GM20000 (cell line): ENCODE data around the gene STOML3.

Source experiments
- DNase-seq: peaks from one replicate; pipeline ENCODE4 v3.0.0; 2012; ENCODE audit warnings: low spot score
- TF ChIP-seq, protein P1 (sequence below): IDR thresholded peaks from 2 replicates; pipeline ENCODE4 v1.5.1; 2012; ENCODE audit warnings: mild to moderate bottlenecking, control low read depth; ENCODE audit errors: extremely low read depth, missing control alignments

Gene STOML3

DNA sequence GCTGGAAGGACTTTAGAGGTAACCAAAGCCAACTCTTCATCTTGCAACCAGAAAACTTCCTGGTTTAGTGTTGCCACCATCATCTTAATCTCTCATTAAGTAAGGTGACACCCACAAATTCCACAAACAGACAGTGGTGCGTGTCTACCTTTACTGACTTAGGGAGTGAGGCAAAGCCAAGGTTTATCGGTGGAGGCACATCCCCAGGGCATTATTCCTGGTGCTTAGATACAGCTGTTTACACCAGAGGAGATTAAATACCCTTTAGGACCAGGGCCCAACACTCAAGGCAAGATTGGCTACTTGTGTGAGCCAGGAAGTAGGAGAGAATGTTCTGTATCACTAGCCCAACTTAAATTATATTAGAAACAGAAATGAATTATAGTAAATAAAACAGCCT lies 9.5 kb downstream of the STOML3 start:
- TF ChIP-seq, protein P1, sequence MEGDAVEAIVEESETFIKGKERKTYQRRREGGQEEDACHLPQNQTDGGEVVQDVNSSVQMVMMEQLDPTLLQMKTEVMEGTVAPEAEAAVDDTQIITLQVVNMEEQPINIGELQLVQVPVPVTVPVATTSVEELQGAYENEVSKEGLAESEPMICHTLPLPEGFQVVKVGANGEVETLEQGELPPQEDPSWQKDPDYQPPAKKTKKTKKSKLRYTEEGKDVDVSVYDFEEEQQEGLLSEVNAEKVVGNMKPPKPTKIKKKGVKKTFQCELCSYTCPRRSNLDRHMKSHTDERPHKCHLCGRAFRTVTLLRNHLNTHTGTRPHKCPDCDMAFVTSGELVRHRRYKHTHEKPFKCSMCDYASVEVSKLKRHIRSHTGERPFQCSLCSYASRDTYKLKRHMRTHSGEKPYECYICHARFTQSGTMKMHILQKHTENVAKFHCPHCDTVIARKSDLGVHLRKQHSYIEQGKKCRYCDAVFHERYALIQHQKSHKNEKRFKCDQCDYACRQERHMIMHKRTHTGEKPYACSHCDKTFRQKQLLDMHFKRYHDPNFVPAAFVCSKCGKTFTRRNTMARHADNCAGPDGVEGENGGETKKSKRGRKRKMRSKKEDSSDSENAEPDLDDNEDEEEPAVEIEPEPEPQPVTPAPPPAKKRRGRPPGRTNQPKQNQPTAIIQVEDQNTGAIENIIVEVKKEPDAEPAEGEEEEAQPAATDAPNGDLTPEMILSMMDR = no peak
- no peak for DNase-seq

GRCh38 chr13:38980750-38981078 lies 9.9 kb downstream of the STOML3 start:
- no peak for DNase-seq
- TF ChIP-seq, protein P1 = no peak

GRCh38 chr13:38979891-38980749 lies 10.5 kb downstream of the STOML3 start:
- TF ChIP-seq, protein P1 = no peak
- DNase-seq = no peak

DNA sequence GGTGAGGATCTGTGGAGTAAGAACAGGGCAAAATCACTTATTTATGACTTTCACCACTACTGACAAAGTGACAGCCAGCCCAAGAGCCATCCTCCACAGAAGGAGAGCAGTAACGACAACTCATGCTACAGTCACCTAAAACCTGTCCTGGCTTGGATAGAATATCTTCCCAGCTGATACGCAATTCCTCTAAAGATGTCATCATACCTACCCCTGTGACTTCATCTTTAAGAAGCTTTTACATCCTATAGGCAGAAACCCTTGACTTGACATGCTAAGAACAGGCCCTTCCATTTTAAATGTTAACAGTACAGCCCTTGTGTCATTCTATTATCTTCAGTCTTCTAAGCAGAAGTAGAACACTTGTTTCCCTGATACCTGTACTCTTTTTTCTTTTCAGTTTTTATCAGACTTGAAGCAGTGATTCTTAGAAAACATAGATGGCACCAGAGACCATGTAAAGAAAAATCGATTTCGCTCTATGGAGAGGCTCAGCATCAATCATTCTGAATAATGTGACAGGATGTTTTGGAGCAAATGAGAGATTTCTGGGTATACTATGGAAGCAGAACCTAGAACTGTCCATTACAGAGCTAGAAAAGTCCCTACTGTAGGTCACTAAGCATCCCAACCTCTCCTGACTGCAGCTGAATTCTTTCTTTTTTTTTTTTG lies 20.1 kb downstream of the STOML3 start:
- TF ChIP-seq, protein P1 = no peak
- DNase-seq = no peak

GRCh38 chr13:38969187-38969586 lies 21.4 kb downstream of the STOML3 start:
- TF ChIP-seq, protein P1 = no peak
- DNase-seq = no peak

GRCh38 chr13:38967446-38967845 lies 23.2 kb downstream of the STOML3 start:
- no peak for DNase-seq
- TF ChIP-seq, protein P1 = no peak

DNA sequence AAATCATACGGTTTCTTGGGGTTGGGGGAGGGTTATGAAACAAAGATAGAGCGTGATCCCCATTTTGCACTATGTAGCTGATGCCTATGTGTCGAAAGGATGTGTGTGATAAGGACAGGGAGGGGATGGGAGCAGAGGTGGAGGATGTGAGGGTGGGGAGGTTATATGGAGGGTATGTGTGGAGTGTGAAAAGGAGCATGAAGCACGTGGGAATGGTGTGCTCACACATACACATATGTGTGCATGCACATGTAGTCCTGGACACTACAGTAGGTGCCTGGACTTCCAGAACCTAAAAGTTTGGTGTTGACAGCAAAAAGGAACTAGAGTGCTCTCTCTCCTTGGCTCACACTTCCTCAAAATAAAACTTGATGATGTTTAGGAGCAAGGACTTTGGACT lies 25.4 kb downstream of the STOML3 start:
- DNase-seq = no peak
- TF ChIP-seq, protein P1 = no peak
